ENCODE measurements around the gene TUBA4B. TPM values are rescaled to one million over a fixed set of nuclear protein-coding genes. Genes with fewer than 3 reads are reported as not detected.

TUBA4B gene
- total RNA-seq, 1 donor from 2014 or later, result 0.25 TPM

DNA sequence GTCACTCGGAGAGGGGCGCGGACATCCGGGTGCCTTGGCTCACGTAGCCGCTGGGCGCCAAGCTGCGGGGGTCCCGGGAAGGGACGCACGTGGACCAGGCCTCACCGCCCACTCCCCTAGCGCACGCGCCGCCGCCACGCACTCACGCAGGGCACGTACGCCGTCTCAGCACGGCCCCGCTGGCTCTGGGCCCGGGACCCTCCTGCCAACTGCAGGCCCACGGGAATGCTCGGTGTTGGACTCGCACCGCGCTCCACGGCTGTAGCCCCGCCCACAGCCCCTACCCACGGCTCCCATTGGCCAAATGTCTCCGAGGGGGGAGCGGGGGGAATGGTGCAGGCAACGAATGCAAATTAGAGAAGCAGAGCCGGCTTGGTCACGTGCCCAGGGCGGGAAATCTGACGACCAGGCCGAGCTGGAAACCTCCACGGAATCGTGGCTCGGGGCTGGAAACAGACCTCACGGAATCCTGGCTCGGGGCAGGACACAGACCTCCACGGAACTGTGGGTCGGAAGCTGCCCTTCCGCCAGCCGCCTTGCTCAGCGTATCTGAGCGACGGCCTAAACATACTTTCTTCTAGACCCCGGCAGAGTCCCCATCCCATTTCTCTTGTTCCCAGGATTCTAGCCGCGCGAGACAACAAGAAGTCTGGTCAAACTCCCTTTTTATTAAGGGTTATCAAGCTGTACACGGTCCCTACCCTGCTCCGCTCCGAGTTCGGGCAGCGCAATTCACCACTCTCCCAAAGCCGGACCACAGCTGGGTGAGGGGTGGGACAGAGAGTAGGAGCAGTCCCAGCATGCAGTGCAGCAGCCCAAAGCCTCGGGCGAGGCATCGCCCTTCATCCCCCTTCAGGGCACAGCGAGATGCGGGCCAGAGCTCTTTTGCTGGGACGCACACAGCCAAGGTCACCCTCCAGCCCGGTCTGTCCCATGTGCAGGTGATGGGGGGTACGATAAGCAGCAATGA, 34.0 kb upstream of the TUBA4B start, which contains the start of gene ABCB6:
Gene ABCB6 (minus strand): TSS at position 227 of the 970 bp plus-strand sequence. CDS start 285 bp downstream, outside the sequence.
- DNase-seq (ENCODE audit: low read depth), result peak; percentile 72

- no peak for DNase-seq (ENCODE audit: low read depth)
These were observed 33.1 kb upstream of the TUBA4B start for GRCh38 chr2:219219784-219220532.

- no peak for DNase-seq (ENCODE audit: low read depth)
These were observed 32.2 kb upstream of the TUBA4B start for GRCh38 chr2:219220652-219221402.

- no peak for DNase-seq (ENCODE audit: low read depth)
These were observed 31.0 kb upstream of the TUBA4B start for GRCh38 chr2:219221957-219222518.

DNA sequence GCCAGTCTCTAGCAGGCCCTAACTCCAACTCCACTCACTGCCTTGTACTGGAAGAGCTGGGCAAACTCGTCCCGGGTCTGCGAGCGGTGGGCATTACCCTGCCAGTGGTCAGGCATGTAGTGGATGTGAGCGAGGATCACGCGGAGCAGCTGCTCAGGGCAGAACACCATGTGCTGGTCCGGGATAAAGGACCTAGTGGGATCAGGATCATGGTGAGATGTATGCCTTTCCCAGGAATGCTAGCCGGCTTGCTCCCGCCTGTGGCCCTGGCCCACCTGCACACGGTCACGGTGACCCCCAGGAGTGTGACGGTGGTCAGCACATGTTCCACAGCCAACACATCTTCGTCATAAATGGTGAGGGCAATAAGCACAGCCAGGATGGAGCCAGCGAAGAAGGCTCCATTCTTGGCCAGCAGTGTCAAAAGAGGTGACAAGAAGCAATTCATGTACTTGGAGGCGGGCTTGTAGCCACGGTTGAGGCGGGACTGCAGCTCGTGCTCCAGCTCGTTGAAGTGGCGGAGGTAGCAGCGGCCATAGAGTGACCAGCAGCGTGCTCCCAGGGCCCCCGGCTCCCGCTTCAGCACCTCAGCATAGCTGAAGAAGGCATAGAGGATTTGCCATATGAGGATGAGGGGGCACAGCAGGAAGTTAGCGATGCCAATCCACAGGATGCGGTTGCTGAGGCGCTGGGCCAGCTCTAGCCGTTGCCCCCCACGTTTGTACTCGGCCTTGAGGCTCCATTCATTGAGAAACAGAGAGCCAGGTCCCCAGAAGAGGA, 29.0 kb upstream of the TUBA4B start:
- DNase-seq (ENCODE audit: low read depth), result no peak

DNA sequence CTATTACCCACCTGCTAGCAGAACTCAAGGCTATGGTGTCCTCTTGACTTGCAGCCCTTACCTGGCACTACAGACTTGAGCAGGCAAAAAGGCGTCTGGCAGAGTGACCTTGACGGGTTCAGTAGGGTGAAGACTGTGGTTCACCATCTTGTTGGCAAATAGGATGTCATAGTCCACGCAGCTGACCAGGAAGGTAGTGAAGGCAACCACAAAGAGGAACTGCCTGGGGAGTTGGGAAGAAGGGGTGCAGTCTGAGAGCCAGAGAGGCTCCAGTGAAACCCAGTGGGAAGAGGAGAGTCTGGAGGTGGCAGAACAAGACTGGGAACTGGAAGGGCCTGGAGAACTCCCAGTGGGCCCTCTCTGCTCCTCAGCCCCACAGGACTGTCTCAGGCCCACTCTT, 27.7 kb upstream of the TUBA4B start:
- DNase-seq (ENCODE audit: low read depth), result no peak

DNA sequence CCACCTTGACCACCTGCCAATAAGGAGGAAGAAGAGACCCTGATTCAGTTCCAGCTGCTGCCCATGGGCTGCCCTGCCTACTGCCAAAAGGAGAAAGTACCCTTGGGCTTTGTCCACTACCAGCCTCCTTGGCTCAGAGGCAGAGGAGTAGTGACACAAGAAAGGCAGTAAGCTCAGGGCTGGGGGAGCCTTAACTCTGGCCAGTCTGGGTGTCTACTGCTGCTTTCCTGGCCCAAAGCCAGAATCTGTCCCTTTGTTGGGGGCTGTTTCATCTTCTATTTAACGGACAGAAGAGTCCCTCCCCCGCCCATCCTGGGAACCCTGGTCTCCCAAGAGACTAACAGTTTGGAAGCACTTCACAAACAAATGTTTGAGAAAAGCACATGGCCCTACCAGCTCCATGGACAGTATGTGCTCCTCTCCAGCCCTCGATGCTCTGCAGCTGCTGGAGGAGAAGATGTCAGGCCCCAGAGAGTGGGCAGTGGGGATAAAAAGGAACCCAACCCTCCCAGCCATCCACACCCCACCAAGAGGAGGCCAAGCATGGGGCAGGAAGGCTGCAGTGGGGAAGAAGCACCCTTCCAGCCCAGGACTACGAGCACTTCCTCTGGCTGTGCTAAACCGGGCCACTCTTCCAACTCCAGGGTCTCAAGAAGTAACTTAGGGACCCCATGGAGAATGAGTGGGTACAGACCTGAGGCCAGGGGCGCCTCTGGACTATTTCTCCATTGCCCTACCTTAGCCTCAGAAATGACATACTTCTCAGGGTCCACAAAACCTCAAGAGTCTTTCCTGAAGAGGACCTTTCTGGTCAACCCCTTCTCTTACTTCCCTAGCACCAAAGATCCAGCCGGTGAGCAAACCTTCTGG, 24.8 kb upstream of the TUBA4B start:
- DNase-seq (ENCODE audit: low read depth), result no peak

DNA sequence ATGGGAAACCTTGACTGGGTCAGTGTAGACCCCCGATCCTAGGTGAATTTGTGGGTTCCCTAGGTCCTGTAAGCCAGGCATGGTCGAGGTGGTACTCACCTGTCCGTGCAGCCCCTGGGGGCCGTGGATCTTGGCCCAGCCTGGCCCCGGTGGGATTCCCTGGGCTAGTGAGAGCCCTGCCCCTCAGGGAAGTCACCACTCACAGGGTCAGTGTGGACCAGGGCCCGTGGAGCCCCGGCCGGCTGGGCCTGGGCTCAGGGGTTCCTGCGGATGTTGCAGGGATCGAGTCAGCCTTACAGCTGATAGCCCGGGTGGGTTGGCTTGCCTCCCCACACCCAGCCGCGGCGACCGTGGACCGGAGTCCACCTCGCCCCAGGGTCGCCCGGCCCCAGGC, 24.1 kb upstream of the TUBA4B start:
- no peak for DNase-seq (ENCODE audit: low read depth)

DNA sequence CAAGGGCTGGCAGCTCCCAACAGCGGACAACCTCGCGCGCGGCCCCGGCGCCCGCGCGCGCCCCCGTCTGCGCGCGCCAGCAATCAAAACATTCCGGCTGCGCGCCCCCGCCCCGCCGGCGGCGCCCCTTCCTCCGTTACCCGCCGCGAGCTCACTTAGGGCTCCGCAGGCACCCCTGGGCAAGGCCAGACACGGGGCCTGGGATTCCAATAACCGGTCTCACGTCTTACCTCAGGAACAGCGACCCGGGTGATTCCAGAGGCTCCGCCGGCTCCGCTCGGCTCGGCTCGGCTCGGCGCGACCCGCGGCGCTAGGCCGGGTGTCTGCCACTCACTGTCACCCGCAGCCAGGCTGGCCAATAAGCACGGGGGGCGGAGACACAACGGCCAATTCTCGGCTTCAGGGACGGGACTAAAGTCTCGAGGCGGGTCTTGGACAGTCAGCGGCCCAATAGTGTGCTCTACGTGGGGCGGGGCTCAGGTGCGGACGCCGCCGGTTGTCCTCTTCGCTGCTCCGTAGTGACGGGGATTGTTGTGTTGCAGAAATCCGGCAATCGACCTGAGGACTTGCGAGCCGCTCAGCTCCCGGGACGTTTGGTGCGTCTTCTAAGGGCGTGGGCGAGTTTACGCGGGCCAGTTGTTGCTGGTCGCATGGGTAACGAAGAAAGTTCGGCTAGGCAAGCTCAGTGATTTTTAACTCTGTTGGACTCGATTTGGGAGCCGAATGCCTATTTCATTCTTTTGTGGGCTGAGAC, 23.6 kb upstream of the TUBA4B start, which contains the start of the genes ANKZF1 and ATG9A:
Gene ANKZF1 (plus strand): TSS at position 502 of the 754 bp plus-strand sequence. CDS start 452 bp downstream, outside the sequence.
Gene ATG9A (minus strand): TSS at position 332 of the 754 bp plus-strand sequence. CDS start 1,612 bp downstream, outside the sequence.
- peak; percentile 96 for DNase-seq (ENCODE audit: low read depth)

GRCh38 chr2:219230059-219230540, 22.9 kb upstream of the TUBA4B start:
- DNase-seq (ENCODE audit: low read depth), result peak; percentile 40

GRCh38 chr2:219234331-219234730, 18.7 kb upstream of the TUBA4B start:
- no peak for DNase-seq (ENCODE audit: low read depth)

DNA sequence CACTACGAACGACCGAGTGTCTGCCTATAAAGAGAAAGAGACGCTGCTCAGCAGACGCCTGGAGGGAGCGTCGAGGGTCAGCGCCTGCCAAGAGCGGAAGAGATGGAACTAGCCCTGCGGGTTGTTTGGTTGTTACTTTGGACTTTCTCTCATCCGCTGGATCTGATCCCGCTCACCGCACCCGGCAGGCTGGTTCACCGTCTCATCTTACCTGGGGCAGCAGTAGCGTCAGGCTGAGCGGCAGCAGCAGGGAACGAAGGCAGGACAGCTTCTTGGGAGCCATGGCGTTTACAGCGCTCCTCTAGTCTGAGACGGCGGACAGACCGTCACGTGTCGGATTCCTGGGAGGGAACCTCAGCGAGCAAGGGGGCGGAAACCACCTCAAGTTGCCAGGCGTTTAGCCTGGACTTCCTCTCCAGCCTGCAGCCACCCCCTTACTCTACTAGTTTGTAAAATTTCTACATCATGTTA, 9.7 kb upstream of the TUBA4B start:
- peak; percentile 54 for DNase-seq (ENCODE audit: low read depth)

DNA sequence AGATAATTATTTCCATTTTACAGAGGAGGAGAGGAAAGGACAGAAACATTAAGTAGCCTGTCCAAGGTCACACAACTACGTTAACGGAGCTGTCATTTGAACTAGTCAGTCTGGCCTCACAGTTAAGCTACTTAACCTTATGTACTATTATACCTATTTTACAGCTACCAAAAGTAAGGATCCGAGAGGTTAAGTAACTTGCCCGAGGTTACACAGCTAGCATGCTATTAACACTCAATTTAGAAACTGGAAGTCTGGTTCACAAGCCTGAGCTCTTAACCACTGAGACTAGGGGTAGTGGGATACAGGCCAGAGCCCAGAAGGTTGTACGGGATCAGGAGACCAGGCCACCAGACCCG, 8.3 kb upstream of the TUBA4B start:
- no peak for DNase-seq (ENCODE audit: low read depth)

DNA sequence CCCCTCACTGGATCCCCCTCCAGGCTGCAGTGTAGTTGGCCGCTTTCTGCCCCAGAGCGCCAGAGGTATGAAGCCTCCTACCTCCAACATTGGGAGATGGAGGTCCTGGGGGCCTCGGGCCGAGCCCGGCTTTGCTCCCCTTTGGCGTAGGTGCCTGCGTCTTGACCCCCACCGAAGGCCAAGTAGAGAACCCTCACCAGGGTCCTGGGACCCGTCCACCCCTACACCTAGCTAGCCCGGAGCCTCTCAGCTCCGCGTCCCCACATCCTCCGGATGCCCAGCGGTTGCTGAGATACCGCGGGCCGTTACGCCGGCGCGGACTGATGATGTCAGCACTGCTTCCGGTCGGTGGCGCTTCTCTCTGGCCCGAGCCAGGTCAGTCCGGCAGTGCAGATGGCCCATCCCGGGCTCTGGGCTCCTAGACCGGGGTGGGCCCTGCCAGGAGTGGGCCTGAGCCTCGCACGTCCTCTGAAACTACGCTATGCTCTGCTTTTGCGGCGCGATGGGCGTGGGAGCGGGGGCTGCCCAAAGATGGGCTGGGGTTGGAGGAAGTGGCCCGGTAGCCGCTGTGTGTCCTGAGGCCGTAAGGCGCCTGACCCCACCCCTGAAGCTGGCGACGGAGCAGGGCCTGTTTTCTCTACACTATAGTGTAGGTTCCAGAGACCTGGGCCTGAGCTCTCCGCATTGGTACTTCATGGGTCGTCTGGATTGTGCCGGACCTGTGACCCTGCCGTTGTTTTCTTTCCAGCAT, 7.7 kb upstream of the TUBA4B start, which contains the start of the genes GLB1L and STK16:
Gene GLB1L (minus strand): TSS at position 297 of the 751 bp plus-strand sequence. CDS start 1,871 bp downstream, outside the sequence.
Gene STK16 (plus strand): TSS at position 332 of the 751 bp plus-strand sequence. CDS start 521 bp downstream, outside the sequence.
- DNase-seq (ENCODE audit: low read depth), result peak; percentile 75

DNA sequence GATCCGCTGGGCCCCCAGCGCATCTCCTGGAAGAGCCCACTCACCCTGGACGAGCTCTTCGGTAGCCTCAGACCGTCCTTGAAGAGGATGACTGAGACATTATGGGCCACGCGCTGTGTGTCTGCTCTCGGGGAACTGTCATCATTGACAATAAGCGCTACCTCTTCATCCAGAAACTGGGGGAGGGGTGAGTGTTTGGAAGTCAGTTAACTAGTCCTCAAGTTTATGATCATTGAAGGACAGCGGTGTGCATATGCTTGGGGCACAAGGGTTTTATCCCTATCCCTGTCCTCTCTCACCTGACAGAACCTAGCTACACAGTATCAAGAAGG, 7.2 kb upstream of the TUBA4B start:
- no peak for DNase-seq (ENCODE audit: low read depth)

DNA sequence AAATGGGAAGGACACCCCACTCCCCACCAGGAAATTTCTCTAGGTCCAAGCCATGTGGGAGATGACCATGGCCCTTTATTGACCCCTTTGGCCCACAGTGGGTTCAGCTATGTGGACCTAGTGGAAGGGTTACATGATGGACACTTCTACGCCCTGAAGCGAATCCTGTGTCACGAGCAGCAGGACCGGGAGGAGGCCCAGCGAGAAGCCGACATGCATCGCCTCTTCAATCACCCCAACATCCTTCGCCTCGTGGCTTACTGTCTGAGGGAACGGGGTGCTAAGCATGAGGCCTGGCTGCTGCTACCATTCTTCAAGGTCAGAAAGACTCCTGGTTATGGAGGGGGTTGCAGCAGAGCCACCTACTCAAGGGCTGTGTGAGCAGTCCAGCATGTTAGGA, 6.5 kb upstream of the TUBA4B start:
- no peak for DNase-seq (ENCODE audit: low read depth)

Data from renal cortical epithelial cell (primary cell).